Neural progenitor cell (in vitro differentiated cells): Measurements from ENCODE around the gene BBS12. TPM values are rescaled to one million over a fixed set of nuclear protein-coding genes. Genes with fewer than 3 reads are reported as not detected.

Source experiments
- DNase-seq: peaks from one replicate; pipeline ENCODE4 v3.0.0-alpha.2; 2016; ENCODE audit warnings: low spot score
- H2AFZ ChIP-seq: fragments of 200-600 bp; sonication (generic); replicated peaks from 2 replicates; pipeline ENCODE4 v1.6.1; 2016; ENCODE audit warnings: antibody characterized with exemption
- H3F3A ChIP-seq: fragments of 200-600 bp; sonication (generic); 2 replicates; pipeline ENCODE4 v1.6.1; 2016; ENCODE audit warnings: antibody characterized with exemption, low read depth
- H3K27ac ChIP-seq: fragments of 200-600 bp; sonication (generic); 2 replicates; pipeline ENCODE4 v1.5.1; 2016; ENCODE audit warnings: mild to moderate bottlenecking
- H3K27me3 ChIP-seq: fragments of 200-600 bp; sonication (generic); 2 replicates; pipeline ENCODE4 v1.6.1; 2016; ENCODE audit warnings: mild to moderate bottlenecking, moderate library complexity
- H3K36me3 ChIP-seq: fragments of 200-600 bp; sonication (generic); 2 replicates; pipeline ENCODE4 v1.5.1; 2016
- H3K4me1 ChIP-seq: fragments of 200-600 bp; sonication (generic); 2 replicates; pipeline ENCODE4 v1.6.1; 2016; ENCODE audit warnings: mixed run types
- H3K4me2 ChIP-seq: fragments of 200-600 bp; sonication (generic); 2 replicates; pipeline ENCODE4 v1.6.1; 2016
- H3K4me3 ChIP-seq: fragments of 200-600 bp; sonication (generic); 2 replicates; pipeline ENCODE4 v1.5.1; 2016
- H3K79me2 ChIP-seq: fragments of 200-600 bp; sonication (generic); 2 replicates; pipeline ENCODE4 v1.6.1; 2016; ENCODE audit warnings: low read depth
- H3K9ac ChIP-seq: fragments of 200-600 bp; sonication (generic); 2 replicates; pipeline ENCODE4 v1.6.1; 2016
- H3K9me3 ChIP-seq: fragments of 200-600 bp; sonication (generic); 2 replicates; pipeline ENCODE4 v1.5.1; 2016; ENCODE audit warnings: low read depth
- H4K20me1 ChIP-seq: fragments of 200-600 bp; sonication (generic); 2 replicates; pipeline ENCODE4 v1.6.1; 2016; ENCODE audit warnings: low read depth
- H3K27ac Mint-ChIP-seq: 3 replicates; pipeline ENCODE4 v1.8.0; 2021; ENCODE audit warnings: mixed read lengths
- H3K27me3 Mint-ChIP-seq: 2 replicates; pipeline ENCODE4 v1.8.0; 2022; ENCODE audit warnings: low read depth, mild to moderate bottlenecking, inconsistent platforms, moderate library complexity, mixed read lengths; ENCODE audit not compliant: insufficient read depth
- H3K36me3 Mint-ChIP-seq: 3 replicates; pipeline ENCODE4 v1.8.0; 2021; ENCODE audit warnings: mixed read lengths
- H3K4me1 Mint-ChIP-seq: 3 replicates; pipeline ENCODE4 v1.8.0; 2021; ENCODE audit warnings: mixed read lengths
- H3K4me3 Mint-ChIP-seq: 3 replicates; pipeline ENCODE4 v1.8.0; 2021; ENCODE audit warnings: mild to moderate bottlenecking, moderate library complexity, mixed read lengths
- H3K9me3 Mint-ChIP-seq: 3 replicates; pipeline ENCODE4 v1.8.0; 2020; ENCODE audit warnings: mixed read lengths
- EZH2 ChIP-seq: fragments of 200-600 bp; sonication (generic); IDR thresholded peaks from 2 replicates; pipeline ENCODE4 v1.6.1; 2017; ENCODE audit warnings: antibody characterized with exemption, mild to moderate bottlenecking, moderate library complexity
- EZH2phosphoT487 ChIP-seq: fragments of 200-600 bp; sonication (generic); IDR thresholded peaks from 2 replicates; pipeline ENCODE4 v1.6.1; 2017; ENCODE audit warnings: antibody characterized with exemption
- total RNA-seq: library from RNA; depleted of rRNA; stranded (reverse); fragments of >200 nt; gene quantifications from 2 replicates; pipeline ENCODE4 v1.2.3, GENCODE V29; 2015; ENCODE audit warnings: low replicate concordance
- TF ChIP-seq, protein P1 (sequence below): fragments of 200-600 bp; sonication (generic); IDR thresholded peaks from 2 replicates; pipeline ENCODE4 v1.5.1; 2017; ENCODE audit warnings: antibody characterized with exemption, mild to moderate bottlenecking

The BBS12 gene
- total RNA-seq, 1 donor from 2014 or later = 7.7 TPM

DNA sequence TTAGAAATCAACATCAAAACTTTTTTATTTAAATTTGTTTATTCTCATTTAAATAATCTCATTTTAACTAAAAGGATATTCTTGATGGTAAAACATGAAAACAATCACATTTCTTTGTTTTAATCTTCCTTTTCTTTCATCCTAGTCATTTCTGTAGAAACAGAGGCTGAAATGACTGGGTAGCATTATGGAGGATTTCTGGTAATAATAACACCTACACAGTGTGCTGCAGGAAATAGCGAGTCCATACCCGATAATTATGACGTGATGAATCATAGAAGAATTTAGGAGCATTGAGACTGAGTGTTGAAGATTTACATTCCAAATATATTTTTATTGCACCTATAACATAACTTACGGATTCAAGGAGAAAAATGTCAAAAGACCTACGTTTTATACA, 31.4 kb upstream of the BBS12 start:
- Mint-ChIP-seq H3K27me3 (no peaks in the 10 kb centered on the region), H3K27ac (no peak overlapping the region), H3K4me1 (no peaks in the 10 kb centered on the region), H3K9me3 (no peaks in the 10 kb centered on the region), H3K4me3 (no peak overlapping the region), H3K36me3 (no peaks in the 10 kb centered on the region)
- no peaks in the 10 kb centered on the region for H3K79me2 ChIP-seq
- H2AFZ ChIP-seq = no peak overlapping the region
- DNase-seq = no peak
- H3K27ac ChIP-seq = no peak overlapping the region
- H4K20me1 ChIP-seq = no peaks in the 10 kb centered on the region
- TF ChIP-seq EZH2 = no peak
- TF ChIP-seq, protein P1, sequence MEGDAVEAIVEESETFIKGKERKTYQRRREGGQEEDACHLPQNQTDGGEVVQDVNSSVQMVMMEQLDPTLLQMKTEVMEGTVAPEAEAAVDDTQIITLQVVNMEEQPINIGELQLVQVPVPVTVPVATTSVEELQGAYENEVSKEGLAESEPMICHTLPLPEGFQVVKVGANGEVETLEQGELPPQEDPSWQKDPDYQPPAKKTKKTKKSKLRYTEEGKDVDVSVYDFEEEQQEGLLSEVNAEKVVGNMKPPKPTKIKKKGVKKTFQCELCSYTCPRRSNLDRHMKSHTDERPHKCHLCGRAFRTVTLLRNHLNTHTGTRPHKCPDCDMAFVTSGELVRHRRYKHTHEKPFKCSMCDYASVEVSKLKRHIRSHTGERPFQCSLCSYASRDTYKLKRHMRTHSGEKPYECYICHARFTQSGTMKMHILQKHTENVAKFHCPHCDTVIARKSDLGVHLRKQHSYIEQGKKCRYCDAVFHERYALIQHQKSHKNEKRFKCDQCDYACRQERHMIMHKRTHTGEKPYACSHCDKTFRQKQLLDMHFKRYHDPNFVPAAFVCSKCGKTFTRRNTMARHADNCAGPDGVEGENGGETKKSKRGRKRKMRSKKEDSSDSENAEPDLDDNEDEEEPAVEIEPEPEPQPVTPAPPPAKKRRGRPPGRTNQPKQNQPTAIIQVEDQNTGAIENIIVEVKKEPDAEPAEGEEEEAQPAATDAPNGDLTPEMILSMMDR = no peak
- TF ChIP-seq EZH2phosphoT487 = no peak
- H3F3A ChIP-seq = no peaks in the 10 kb centered on the region
- H3K9me3 ChIP-seq = no peaks in the 10 kb centered on the region
- no peak overlapping the region for H3K4me3 ChIP-seq
- no peaks in the 10 kb centered on the region for H3K27me3 ChIP-seq
- H3K4me2 ChIP-seq = no peak overlapping the region
- no peaks in the 10 kb centered on the region for H3K36me3 ChIP-seq
- no peaks in the 10 kb centered on the region for H3K4me1 ChIP-seq
- no peak overlapping the region for H3K9ac ChIP-seq

DNA sequence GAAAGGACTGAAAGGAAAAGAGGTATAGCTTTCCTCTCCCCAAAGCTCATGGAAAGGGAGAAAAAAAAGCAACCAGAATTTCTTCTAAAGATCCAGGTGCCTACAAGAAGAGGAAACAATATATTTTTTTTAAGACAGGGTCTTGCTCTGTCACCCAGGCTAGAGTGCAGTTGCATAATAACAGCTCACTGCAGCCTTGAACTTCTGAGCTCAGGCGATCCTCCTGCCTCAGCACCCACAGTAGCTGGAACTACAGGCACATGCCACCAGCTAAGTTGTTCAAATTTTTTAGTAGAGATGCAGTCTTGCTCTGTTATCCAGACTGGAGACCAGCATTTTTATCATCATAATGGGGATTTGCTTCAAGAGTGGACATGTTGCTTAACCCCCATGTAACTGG, 30.5 kb upstream of the BBS12 start:
- Mint-ChIP-seq H3K27me3 (no peaks in the 10 kb centered on the region), H3K4me3 (no peak overlapping the region), H3K36me3 (no peaks in the 10 kb centered on the region), H3K27ac (no peak overlapping the region), H3K4me1 (no peaks in the 10 kb centered on the region), H3K9me3 (no peaks in the 10 kb centered on the region)
- TF ChIP-seq EZH2phosphoT487 (no peak), EZH2 (no peak)
- TF ChIP-seq, protein P1 = no peak
- Histone ChIP-seq H2AFZ (no peak overlapping the region), H3K27ac (no peak overlapping the region), H3K4me1 (no peaks in the 10 kb centered on the region), H3K4me3 (no peak overlapping the region), H3K4me2 (no peak overlapping the region), H4K20me1 (no peaks in the 10 kb centered on the region), H3K27me3 (no peaks in the 10 kb centered on the region), H3F3A (no peaks in the 10 kb centered on the region), H3K9me3 (no peaks in the 10 kb centered on the region), H3K9ac (no peak overlapping the region), H3K36me3 (no peaks in the 10 kb centered on the region), H3K79me2 (no peaks in the 10 kb centered on the region)
- DNase-seq = no peak

DNA sequence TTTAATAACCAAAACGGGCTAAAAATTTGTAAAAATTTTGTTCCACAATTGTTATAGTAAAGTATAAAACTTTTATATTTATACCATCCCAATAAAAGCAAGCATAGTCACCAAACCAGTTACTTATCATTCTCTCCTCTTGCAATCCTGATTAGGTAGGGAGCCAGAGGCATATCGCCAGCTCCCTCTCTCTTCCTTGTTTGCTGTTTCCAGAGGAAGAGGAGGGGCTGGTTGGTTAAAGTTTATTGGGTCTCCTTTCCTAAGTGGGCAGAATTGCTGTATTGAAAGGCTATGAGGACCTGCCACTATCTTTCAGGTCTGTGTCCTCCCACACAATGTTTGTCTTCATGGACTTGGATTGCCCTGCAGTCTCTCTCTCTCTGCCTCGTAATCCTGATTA, 29.6 kb upstream of the BBS12 start:
- Mint-ChIP-seq H3K27ac (no peak overlapping the region), H3K4me1 (no peaks in the 10 kb centered on the region), H3K27me3 (no peaks in the 10 kb centered on the region), H3K36me3 (no peaks in the 10 kb centered on the region), H3K9me3 (no peaks in the 10 kb centered on the region), H3K4me3 (no peak overlapping the region)
- DNase-seq = no peak
- H4K20me1 ChIP-seq = no peaks in the 10 kb centered on the region
- H3K27me3 ChIP-seq = no peaks in the 10 kb centered on the region
- no peak overlapping the region for H2AFZ ChIP-seq
- H3K4me1 ChIP-seq = no peaks in the 10 kb centered on the region
- H3K4me3 ChIP-seq = no peak overlapping the region
- TF ChIP-seq EZH2 (no peak), EZH2phosphoT487 (no peak)
- TF ChIP-seq, protein P1 = no peak
- H3K4me2 ChIP-seq = no peak overlapping the region
- no peak overlapping the region for H3K9ac ChIP-seq
- no peak overlapping the region for H3K27ac ChIP-seq
- no peaks in the 10 kb centered on the region for H3K9me3 ChIP-seq
- no peaks in the 10 kb centered on the region for H3K36me3 ChIP-seq
- no peaks in the 10 kb centered on the region for H3F3A ChIP-seq
- H3K79me2 ChIP-seq = no peaks in the 10 kb centered on the region
